Measurements from ENCODE around the gene CNKSR3.

GRCh38 chr6:154548130-154548830 is 37.8 kb upstream of the CNKSR3 start:
- TF ChIP-seq POLR2A (IDR thresholded peaks at IDR 0.05) = no peak
- TF ChIP-seq, protein P1, sequence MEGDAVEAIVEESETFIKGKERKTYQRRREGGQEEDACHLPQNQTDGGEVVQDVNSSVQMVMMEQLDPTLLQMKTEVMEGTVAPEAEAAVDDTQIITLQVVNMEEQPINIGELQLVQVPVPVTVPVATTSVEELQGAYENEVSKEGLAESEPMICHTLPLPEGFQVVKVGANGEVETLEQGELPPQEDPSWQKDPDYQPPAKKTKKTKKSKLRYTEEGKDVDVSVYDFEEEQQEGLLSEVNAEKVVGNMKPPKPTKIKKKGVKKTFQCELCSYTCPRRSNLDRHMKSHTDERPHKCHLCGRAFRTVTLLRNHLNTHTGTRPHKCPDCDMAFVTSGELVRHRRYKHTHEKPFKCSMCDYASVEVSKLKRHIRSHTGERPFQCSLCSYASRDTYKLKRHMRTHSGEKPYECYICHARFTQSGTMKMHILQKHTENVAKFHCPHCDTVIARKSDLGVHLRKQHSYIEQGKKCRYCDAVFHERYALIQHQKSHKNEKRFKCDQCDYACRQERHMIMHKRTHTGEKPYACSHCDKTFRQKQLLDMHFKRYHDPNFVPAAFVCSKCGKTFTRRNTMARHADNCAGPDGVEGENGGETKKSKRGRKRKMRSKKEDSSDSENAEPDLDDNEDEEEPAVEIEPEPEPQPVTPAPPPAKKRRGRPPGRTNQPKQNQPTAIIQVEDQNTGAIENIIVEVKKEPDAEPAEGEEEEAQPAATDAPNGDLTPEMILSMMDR (IDR thresholded peaks at IDR 0.05) = no peak

Data from body of pancreas (tissue), 4 donors.